DLD1 (cell line): ENCODE results near the gene MAB21L3.

Experiments
- in situ Hi-C: cut with HindIII; loops from 2 replicates; pipeline ENCODE4 v1.10.0; 2017; ENCODE audit warnings: low sequenced_read_pairs

Gene MAB21L3

DNA sequence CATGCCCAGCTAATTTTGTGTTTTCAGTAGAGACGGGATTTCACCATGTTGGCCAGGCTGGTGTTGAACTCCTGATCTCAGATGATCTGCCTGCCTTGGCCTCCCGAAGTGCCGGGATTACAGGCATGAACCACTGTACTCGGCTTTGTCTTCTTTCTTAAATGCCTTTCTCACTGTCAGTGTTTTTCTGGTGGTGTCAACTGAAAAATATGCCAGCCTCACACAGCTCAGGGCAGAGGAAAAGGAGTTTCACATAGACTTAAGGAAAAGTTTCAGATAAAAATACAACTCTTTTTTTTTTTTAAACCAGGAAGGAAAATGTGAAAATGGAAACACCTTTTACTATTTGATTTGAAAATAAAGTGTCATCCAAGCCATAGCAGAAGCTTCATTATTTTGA is 4.6 kb upstream of the MAB21L3 start:
- in situ Hi-C loops, result loop anchor here (25.0 kb wide), 1 partner anchor 381 kb away; no protein-coding TSS in a partner anchor

DNA sequence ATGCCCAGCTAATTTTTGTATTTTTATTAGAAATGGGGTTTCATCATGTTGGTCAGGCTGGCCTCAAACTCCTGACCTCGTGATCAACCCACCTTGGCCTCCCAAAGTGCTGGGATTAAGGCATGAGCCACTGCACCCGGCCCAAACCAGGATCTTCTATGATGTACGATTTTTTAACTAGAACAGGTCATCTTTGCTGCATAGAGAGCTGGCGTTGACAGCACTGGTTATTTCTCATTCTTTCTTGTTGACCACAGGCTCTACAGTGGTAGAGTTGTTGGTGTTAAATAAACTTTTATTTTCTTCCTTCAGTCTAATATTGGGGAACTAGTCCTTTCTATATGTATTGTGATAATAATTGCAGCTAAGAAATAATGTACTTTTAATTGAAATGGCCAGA is 3.8 kb upstream of the MAB21L3 start:
- in situ Hi-C loops, result loop anchor here (25.0 kb wide), 1 partner anchor 380 kb away; no protein-coding TSS in a partner anchor

GRCh38 chr1:116111524-116112021 is 374 bp downstream of the MAB21L3 start:
- in situ Hi-C loops, result loop anchor here (25.0 kb wide), 1 partner anchor 376 kb away; no protein-coding TSS in a partner anchor

GRCh38 chr1:116112388-116113140 is 1.4 kb downstream of the MAB21L3 start:
- in situ Hi-C loops, result loop anchor here (25.0 kb wide), 1 partner anchor 375 kb away; no protein-coding TSS in a partner anchor

- in situ Hi-C loops, result loop anchor here (25.0 kb wide), 1 partner anchor 374 kb away; no protein-coding TSS in a partner anchor
Observed at GRCh38 chr1:116113615-116114014, 2.4 kb downstream of the MAB21L3 start.

DNA sequence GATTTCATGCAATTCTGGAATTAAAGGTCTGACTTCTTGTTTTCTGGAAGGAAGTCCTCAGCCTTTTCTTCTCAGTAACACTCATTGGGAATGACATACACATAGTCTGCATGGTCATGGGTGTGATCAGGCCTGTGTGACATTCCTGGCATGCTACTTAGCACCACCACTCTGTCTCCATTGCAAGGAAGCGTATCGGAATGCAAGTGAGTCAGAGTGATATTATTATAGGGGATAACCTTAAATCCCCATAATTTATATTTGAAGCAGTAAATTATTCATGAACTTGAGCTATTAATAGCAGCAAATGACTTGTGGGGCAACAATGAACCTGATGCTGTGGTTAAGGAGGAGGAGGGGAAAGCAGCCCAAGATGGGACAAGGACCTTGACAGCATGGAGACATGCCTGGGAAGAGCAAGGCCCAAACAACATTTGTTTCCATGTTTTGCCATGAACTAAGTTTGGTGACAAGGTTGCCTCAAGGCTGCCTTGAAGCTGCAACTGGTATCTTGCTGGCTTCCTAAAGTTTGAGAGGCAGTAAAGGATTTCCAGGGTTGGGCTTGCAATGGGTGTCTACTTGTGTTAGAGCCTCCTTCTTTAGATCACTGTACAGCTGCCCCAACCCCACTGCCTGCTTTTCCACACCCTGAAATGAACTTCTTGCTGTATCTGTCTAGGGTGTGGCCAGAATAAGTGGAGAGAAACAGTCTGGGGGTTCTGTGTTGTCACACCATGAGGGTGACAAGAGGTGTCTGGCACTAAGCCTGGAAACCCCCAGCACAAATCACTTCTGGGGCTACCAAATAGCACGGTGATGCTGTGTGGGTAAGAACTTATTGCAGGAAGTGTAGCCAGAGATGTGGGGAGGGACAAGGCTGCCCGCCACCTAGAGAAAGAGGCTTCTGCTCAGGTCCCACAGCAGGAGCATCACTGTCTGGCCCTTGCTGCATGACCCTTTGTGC is 4.6 kb downstream of the MAB21L3 start:
- in situ Hi-C loops, result loop anchor here (25.0 kb wide), 1 partner anchor 372 kb away; no protein-coding TSS in a partner anchor

DNA sequence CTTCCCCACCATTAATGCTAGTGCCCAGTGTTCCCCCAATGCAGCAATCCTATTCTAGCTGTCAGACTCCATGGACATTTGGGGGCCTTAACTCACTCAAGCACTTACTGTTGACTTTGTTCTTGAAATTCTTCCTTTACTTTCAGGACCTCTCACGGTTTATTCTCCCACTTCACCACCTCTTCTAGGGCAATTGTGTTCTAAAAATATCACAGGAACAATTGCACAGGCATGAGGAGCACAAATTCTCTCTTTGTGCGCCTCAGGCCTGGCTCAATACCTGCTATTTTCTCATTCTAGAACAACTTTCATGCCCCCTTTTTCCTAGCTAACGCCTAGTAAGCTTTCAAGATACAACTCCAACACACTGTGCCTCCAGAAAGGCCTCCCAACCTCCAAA is 7.3 kb downstream of the MAB21L3 start:
- in situ Hi-C loops, result loop anchor here (25.0 kb wide), 1 partner anchor 369 kb away; no protein-coding TSS in a partner anchor

- in situ Hi-C loops, result loop anchor here (25.0 kb wide), 1 partner anchor 367 kb away; no protein-coding TSS in a partner anchor
Observed at GRCh38 chr1:116119876-116120275, 8.7 kb downstream of the MAB21L3 start.

- in situ Hi-C loops, result loop anchor here (25.0 kb wide), 1 partner anchor 364 kb away; no protein-coding TSS in a partner anchor
Observed at GRCh38 chr1:116122955-116123757, 12.0 kb downstream of the MAB21L3 start.

DNA sequence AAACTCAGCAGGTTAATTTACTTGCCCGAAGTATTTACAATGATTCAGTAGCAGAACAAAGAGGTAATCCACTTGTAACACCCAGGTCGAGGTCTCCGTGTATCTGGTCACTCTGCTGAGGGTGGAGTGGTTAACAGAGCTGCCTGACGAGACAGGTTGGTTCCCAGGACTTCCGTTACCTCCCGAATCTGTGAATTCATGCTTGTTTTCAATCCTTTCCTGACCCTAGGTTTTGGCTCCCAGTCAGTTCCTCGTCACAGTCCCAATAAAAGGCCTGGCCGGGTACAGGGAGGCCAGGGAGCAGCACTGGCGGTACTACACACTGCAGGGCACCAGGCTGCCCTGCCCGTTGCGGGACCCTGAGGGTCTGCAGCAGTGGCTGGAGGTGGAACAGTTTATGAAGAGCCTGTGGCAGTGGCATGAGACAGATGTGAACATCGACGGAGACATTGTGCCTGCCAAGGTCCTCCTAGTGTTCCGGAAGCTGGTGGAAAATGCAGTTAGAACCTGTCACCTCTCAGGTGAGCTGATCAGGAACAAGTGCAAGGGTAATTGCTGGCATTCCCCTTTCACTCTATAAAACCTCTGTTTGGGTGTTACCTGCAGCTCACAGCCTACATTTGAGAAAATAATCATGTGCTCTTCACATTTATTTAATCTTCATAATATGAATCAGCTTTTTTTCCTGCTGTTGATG is 12.8 kb downstream of the MAB21L3 start:
- in situ Hi-C loops, result loop anchor here (25.0 kb wide), 1 partner anchor 363 kb away; no protein-coding TSS in a partner anchor

DNA sequence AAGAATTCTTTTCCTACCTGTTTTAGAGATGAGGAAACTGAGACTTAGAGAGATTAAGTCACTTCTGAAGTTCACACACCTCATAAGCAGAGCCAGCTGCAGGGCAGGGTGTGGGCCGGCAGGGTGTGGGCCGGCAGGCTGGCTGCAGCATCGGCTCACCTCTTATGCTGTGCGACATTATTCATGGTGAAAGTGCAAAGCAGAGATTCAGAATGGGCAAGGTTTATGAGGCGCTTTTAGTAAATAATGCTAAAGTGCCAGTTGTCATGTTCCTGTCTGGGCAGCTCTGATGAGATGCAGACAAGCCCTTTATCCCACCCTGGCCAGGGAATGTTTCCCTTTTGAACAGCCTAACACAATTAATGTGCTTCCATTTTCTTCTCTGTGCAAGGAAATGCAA is 14.6 kb downstream of the MAB21L3 start:
- in situ Hi-C loops, result no loop called here

DNA sequence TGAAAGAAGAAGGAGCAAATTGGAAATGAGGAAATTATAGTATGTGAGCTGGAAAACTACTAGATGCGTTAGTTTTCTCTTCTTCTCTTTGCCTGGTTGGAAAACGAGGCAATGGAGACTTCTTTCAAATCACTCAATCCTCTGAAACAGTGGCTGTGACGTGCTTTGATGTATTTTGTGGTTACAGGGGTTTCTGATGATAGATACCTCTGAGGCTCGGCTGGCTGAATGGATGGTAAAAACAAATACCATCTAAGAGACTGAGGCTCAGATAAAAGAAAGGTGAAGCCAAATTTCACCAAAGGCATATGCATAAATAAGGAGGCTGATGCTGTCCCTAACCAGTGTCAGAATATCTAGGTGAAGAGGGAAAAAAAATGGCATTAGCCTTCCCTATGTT is 15.1 kb downstream of the MAB21L3 start:
- in situ Hi-C loops, result no loop called here

DNA sequence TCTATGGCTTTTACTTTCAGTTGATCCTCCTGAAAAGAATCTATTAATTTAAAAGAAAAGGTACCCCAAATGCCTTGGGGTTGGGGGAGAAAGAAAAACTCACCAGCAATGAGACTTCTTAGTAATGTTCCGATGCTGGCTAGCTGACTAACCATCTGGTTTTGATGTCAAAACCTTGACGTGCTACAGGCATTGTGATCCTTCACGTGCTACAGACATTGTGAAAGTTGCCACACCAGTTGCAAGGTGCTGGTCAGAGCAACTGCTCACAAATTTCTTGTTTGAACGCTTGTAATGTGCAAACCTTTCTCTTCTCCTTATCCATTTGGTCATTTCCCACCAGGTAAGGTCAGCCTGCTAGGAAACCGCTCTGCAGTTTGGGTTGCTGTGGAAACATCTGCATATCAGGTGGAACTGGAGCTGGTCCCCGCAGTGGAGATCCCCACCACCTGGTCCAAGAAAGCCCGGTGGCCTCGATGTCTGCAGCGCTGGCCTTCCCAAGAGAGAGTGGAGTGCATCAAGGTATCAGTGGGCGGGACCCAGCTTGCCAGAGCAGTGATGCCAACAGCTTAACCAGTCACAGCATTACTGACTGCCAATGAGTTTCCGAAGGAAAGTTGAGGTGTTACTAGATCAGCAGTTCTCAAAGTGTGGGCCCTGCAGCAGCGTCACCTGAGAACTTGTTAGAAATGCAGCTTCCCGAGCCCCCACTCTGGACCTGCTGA is 16.1 kb downstream of the MAB21L3 start:
- in situ Hi-C loops, result no loop called here

DNA sequence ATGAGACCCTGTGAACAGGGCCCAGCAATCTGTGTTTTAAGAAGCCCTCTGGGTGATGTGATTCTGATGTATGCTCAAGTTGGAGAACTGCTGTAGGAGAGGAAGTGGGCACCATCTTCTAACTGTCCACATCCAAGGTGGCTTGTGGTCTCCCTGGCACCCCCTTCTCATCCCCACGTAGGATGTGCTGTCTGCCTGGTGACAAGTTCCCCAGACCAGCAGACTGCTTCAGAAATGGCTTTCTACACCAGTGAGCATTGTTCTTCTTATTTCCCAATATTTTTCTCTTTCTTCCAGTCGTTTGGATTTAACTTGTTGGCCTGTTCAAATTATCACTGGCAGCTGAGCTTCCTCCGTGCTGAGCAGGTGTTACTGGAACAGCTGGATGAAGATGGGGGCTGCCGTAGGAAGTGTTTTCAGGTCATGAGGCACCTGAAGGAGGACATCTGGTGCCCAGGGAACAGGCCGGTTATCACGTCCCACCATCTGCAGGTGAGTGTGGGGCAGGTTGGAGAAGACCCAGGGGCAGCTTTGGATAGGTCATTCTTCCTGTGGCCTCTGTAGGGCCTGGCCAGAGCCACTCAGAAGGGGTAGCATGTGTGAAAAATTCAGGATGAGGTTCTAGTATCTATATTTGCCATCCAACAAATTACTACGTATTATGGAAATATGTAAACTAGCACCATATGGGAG is 16.8 kb downstream of the MAB21L3 start:
- in situ Hi-C loops, result no loop called here

GRCh38 chr1:116128664-116129063 is 17.5 kb downstream of the MAB21L3 start:
- in situ Hi-C loops, result no loop called here

- in situ Hi-C loops, result no loop called here
Observed at GRCh38 chr1:116129537-116129936, 18.3 kb downstream of the MAB21L3 start.

DNA sequence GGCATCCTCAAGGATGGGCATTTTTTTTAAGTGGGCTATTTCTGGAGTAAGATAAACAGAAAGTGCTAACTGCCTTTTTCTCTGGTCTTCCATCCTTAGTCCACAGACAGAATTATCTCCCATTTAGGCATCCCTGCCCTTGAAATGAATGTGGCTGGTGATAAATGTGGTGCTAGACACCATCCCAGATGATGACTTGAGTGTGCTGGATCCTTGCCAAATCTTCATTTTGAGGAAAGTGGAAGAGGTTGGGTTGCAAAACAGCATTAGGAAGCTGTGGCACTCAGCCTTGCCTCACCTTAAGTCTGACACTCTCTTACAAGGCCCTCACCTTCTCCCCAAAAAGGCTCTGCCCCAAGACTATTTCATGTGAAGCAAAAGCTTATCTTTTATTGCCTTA is 19.2 kb downstream of the MAB21L3 start:
- in situ Hi-C loops, result no loop called here

DNA sequence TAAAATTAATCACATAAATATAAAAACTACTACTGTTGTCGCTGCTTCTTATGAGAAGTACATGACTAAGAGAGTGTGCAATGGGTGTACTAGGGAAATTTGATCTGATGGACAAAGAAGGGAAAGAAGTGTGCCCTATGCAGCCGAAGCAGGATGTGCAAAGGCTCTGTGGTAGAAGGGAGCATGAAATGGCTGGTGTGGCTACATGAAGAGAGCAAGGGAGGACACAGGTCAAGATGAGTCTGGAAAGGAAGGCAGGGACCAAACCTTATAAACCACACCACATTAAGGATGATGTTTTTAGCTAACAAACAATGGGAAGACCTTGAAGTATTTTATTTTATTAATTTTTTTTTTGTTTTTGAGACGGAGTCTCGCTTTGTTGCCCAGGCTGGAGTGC is 20.0 kb downstream of the MAB21L3 start:
- in situ Hi-C loops, result no loop called here
